A673 (cell line): Measurements from ENCODE around the gene ANP32A. TPM values are rescaled to one million over a fixed set of nuclear protein-coding genes. Genes with fewer than 3 reads are reported as not detected.
"Not testable (repeated sequence)": the region's sequence is repeated elsewhere in the genome, so short reads cannot be mapped to it uniquely, and the experiment has no call there.

ENCODE experiments used
- BruUV-seq: library from RNA; stranded (reverse); fragments of 400-500 nt; replicated peaks from 2 replicates; lab custom pipeline; 2021; lab: Mats Ljungman, UMichigan
- CTCF ChIA-PET: fragments of 300-600 bp; sonication (Branson Sonifier 250); formaldehyde crosslinking; loops from one replicate; lab custom pipeline; 2022; ENCODE audit warnings: antibody characterized with exemption; lab: Charles Lee
- POLR2A ChIA-PET: fragments of 300-600 bp; sonication (Branson Sonifier 250); formaldehyde crosslinking; loops from one replicate; lab custom pipeline; 2022; ENCODE audit warnings: antibody characterized with exemption; ENCODE audit not compliant: low non-redundant PET; lab: Charles Lee
- DNase-seq: peaks from one replicate; pipeline ENCODE4 v3.0.0-alpha.2; 2015; ENCODE audit warnings: low spot score
- H3K27ac ChIP-seq: fragments of 200-600 bp; sonication (generic); 2 replicates; pipeline ENCODE4 v1.5.1; 2016; ENCODE audit warnings: mixed run types, low read depth, mild to moderate bottlenecking, mixed read lengths, antibody characterized with exemption, low read length; ENCODE audit not compliant: poor library complexity, severe bottlenecking
- H3K27me3 ChIP-seq: fragments of 200-600 bp; sonication (generic); replicated peaks from 2 replicates; pipeline ENCODE4 v1.6.1; 2017; ENCODE audit warnings: mixed run types, low read depth, mild to moderate bottlenecking, mixed read lengths, antibody characterized with exemption, low read length; ENCODE audit not compliant: insufficient read depth, poor library complexity
- H3K36me3 ChIP-seq: fragments of 200-600 bp; sonication (generic); 2 replicates; pipeline ENCODE4 v1.6.1; 2016; ENCODE audit warnings: mixed run types, mild to moderate bottlenecking, mixed read lengths, antibody characterized with exemption, low read length; ENCODE audit not compliant: insufficient read depth, poor library complexity, severe bottlenecking
- H3K4me1 ChIP-seq: fragments of 200-600 bp; sonication (generic); 2 replicates; pipeline ENCODE4 v1.6.1; 2017; ENCODE audit warnings: mixed run types, mild to moderate bottlenecking, mixed read lengths, antibody characterized with exemption, low read length; ENCODE audit not compliant: insufficient read depth, poor library complexity, severe bottlenecking
- H3K4me3 ChIP-seq: fragments of 200-600 bp; sonication (generic); 2 replicates; pipeline ENCODE4 v1.5.1; 2016; ENCODE audit warnings: low read depth, mixed run types, mild to moderate bottlenecking, mixed read lengths, low read length; ENCODE audit not compliant: poor library complexity, severe bottlenecking
- H3K9me3 ChIP-seq: fragments of 200-600 bp; sonication (generic); 2 replicates; pipeline ENCODE4 v1.6.1; 2016; ENCODE audit warnings: mixed run types, low read depth, mild to moderate bottlenecking, mixed read lengths, antibody characterized with exemption, low read length; ENCODE audit not compliant: poor library complexity, severe bottlenecking
- EZH2 ChIP-seq: fragments of 200-600 bp; sonication (generic); IDR thresholded peaks from 2 replicates; pipeline ENCODE4 v1.6.1; 2017; ENCODE audit warnings: borderline replicate concordance, low read depth, mild to moderate bottlenecking, mixed read lengths, antibody characterized with exemption, low read length; ENCODE audit not compliant: poor library complexity, severe bottlenecking
- intact Hi-C: fragments of 100-400 bp; cut with micrococcal nuclease; formaldehyde crosslinking; loops from one replicate; pipeline ENCODE4 v1.10.0; 2022; ENCODE audit not compliant: unreplicated experiment
- total RNA-seq: library from RNA; stranded (reverse); gene quantifications from 2 replicates; pipeline ENCODE4 v1.2.3, GENCODE V29; 2021
- TF ChIP-seq, protein P1 (sequence below): fragments of 300-800, 200-600 bp; sonication (generic); conservative IDR thresholded peaks from 2 replicates; pipeline ENCODE4 v1.5.1; 2017; ENCODE audit warnings: low read depth, mild to moderate bottlenecking, antibody characterized with exemption, low read length, moderate library complexity, mixed read lengths

The ANP32A gene
- total RNA-seq, 1 experiment from 2014 or later: 331 TPM

DNA sequence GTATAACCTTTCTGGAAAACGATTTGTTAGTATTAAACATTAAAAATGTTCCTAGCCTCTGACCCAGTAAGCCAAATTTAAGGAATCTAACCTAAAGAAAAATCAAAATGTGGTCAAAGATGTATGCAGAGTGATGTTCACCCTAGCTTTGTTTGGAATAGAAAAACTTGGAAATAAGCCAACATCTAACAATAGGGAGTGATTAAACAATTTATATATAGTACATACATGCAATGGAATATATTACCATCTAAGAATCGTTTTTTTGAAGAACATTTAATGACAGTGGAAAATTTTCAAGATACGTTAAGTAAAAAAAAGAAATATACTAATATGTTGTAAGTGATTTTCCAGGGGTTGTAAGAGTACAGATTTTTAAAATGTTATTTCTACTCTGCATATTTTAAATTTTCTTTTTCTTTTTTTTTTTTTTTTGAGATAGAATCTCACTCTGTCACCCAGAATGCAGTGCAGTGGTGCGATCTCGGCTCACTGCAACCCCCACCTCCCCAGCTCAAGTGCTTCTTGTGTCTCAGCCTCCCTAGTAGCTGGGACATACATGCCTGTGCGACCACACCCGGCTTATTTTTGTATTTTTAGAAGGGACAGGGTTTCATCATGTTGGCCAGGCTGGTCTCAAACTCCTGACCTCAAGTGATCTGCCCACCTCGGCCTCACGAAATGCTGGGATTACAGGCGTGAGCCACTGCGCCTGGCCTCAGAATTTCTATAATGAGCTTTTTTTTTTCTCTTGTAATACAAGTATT, 54.9 kb downstream of the ANP32A start:
- Histone ChIP-seq H3K9me3 (no peaks in the 10 kb centered on the region), H3K4me1 (peaks cover 15% of the 10 kb centered on the region), H3K36me3 (no peaks in the 10 kb centered on the region), H3K4me3 (no peak overlapping the region), H3K27ac (no peak overlapping the region), H3K27me3 (no peaks in the 10 kb centered on the region)
- ChIA-PET POLR2A (no interaction called here), CTCF (no interaction called here)
- BruUV-seq: no TSS peak
- DNase-seq: no peak
- no peak for TF ChIP-seq EZH2
- TF ChIP-seq, protein P1, sequence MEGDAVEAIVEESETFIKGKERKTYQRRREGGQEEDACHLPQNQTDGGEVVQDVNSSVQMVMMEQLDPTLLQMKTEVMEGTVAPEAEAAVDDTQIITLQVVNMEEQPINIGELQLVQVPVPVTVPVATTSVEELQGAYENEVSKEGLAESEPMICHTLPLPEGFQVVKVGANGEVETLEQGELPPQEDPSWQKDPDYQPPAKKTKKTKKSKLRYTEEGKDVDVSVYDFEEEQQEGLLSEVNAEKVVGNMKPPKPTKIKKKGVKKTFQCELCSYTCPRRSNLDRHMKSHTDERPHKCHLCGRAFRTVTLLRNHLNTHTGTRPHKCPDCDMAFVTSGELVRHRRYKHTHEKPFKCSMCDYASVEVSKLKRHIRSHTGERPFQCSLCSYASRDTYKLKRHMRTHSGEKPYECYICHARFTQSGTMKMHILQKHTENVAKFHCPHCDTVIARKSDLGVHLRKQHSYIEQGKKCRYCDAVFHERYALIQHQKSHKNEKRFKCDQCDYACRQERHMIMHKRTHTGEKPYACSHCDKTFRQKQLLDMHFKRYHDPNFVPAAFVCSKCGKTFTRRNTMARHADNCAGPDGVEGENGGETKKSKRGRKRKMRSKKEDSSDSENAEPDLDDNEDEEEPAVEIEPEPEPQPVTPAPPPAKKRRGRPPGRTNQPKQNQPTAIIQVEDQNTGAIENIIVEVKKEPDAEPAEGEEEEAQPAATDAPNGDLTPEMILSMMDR: no peak
- intact Hi-C loops: no loop called here

DNA sequence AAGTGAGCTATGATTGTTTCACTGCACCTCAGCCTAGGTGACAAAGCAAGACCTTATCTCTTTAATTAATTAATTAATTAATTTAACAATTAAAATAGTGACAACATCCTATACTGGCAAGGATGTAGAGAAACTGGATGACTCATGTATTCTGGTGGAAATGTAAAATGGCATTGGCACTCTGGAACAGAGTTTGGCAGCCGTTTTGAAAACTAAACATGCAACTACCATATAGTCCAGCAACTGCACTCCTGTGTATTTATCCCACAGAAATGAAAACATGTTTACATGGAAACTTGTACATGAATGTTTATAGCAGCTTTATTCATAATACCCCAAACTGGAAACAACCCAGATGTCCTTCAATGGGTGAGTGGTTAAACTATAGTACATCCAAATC, 56.6 kb downstream of the ANP32A start:
- no peak overlapping the region for H3K4me3 ChIP-seq
- no TSS peak for BruUV-seq
- H3K36me3 ChIP-seq: no peaks in the 10 kb centered on the region
- H3K27ac ChIP-seq: no peak overlapping the region
- TF ChIP-seq, protein P1: no peak
- no peak for TF ChIP-seq EZH2
- peaks cover 15% of the 10 kb centered on the region for H3K4me1 ChIP-seq
- no peaks in the 10 kb centered on the region for H3K27me3 ChIP-seq
- POLR2A ChIA-PET: no interaction called here
- intact Hi-C loops: no loop called here
- no peak for DNase-seq
- CTCF ChIA-PET: no interaction called here
- no peaks in the 10 kb centered on the region for H3K9me3 ChIP-seq

DNA sequence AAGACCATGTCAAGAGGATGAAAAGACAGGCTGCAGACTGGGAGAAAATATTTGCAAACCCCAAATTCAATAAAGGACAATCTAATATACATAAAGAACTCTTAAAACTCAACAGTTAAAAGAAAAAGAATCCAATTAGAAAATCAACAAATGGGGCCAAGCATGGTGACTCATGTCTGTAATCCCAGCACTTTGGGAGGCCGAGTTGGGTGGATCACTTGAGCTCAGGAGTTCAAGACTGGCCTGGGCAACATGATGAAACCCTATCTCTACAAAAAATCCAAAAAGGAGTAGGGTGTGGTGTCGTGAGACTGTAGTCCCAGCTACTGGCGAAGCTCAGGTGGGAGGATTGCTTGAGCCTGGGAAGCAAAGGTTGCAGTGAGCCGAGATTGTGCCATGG, 57.6 kb downstream of the ANP32A start:
- no peak for DNase-seq
- ChIA-PET CTCF (no interaction called here), POLR2A (no interaction called here)
- no peaks in the 10 kb centered on the region for H3K36me3 ChIP-seq
- H3K4me1 ChIP-seq: peaks cover 15% of the 10 kb centered on the region
- TF ChIP-seq, protein P1: no peak
- no peak for TF ChIP-seq EZH2
- BruUV-seq: no TSS peak
- no peaks in the 10 kb centered on the region for H3K27me3 ChIP-seq
- H3K9me3 ChIP-seq: no peaks in the 10 kb centered on the region
- intact Hi-C loops: no loop called here
- no peak overlapping the region for H3K27ac ChIP-seq
- no peak overlapping the region for H3K4me3 ChIP-seq

DNA sequence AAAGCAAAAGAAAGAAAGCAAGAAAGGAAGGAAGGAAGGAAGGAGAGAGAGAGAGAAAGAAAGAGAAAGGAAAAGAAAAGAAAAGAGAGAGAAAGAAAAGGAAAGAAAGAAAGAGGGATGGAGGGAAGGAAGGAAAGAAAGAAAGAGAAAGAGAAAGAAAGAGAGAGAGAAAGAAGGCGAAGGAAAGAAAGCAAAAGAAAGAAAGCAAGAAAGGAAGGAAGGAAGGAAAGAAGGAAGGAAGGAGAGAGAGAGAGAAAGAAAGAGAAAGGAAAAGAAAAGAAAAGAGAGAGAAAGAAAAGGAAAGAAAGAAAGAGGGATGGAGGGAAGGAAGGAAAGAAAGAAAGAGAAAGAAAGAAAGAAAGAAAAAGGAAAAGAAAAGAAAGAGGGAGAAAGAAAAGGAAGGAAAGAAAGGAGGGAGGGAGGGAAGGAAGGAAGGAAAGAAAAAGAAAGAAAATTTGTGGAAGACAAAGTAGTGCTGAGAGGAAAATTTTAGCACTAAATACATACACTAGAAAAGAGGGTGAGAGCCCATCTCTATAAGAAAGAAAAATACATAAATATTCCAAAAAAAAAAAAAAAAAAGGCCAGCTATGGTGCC, 60.6 kb downstream of the ANP32A start:
- H3K27me3 ChIP-seq, H3K27ac ChIP-seq, POLR2A ChIA-PET, DNase-seq, intact Hi-C loops, H3K36me3 ChIP-seq, H3K4me3 ChIP-seq, CTCF ChIA-PET, BruUV-seq, H3K9me3 ChIP-seq, H3K4me1 ChIP-seq: not testable (repeated sequence)
